GM21526 (cell line): ENCODE results near the gene PFN4.

Experiments used
- ATAC-seq: cut with Tn5 transposase; IDR thresholded peaks from one replicate; pipeline ENCODE4 v1.9.1; 2021; ENCODE audit warnings: moderate library complexity; ENCODE audit not compliant: unreplicated experiment, low FRiP score

PFN4 gene

DNA sequence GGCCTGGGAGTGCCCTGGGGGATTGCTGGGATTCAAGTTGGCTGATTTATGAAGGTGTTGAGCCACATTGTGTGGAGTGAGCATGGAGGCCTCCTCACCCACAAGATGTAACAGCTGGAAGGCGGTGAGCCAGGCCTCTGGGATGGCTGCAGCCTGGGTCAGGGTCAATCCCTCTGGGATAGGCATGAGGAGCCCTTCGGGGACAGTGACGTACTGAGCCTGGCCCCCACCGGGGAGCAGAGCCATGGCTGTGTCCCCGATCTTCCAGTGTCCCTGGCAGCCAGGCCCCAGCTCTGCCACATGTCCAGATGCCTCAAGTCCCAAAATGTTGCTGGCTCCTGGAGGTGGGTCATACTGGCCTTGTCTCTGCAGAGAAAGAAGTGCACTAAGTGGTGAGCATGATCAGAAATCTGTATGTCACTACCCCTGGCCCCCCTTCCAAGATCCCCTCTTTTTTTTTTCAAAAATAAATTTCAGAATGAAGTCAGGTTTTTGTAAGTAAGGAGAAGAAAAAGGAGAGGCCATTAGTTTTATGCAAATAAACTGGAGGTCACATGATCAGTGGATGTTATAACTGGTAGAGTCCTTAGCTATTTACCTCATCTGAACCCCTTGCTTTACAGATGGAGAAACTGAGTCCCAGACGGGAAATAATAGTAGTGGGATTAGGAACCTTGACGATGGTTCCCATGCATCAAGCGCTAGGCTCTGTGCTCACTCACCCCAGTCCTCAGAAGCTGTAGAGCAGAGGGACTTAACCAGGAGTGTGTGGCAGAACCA, 40.2 kb downstream of the PFN4 start:
- ATAC-seq, result no peak

GRCh38 chr2:24080701-24081100, 42.4 kb downstream of the PFN4 start:
- ATAC-seq, result no peak

GRCh38 chr2:24077879-24078278, 45.3 kb downstream of the PFN4 start:
- ATAC-seq, result no peak

DNA sequence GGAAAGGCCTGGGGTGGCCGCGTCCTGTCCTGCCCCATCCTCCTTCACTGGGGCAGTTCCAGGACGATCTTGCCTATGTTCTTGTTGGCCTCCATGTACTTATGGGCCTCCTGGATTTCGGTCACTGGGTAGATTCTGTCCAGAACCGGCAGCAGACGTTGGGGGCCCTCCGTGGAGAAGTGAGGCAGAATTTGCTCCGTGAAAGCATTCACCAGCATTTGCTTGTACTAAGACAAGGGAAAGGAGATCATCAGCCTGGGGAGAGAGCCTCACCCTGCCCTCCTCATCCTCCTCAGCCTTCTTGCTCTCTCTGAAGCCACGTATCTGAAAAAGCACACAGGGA, 45.6 kb downstream of the PFN4 start:
- ATAC-seq, result no peak

- ATAC-seq, result peak; percentile 4
Observed at GRCh38 chr2:24076849-24077534, 46.1 kb downstream of the PFN4 start.

DNA sequence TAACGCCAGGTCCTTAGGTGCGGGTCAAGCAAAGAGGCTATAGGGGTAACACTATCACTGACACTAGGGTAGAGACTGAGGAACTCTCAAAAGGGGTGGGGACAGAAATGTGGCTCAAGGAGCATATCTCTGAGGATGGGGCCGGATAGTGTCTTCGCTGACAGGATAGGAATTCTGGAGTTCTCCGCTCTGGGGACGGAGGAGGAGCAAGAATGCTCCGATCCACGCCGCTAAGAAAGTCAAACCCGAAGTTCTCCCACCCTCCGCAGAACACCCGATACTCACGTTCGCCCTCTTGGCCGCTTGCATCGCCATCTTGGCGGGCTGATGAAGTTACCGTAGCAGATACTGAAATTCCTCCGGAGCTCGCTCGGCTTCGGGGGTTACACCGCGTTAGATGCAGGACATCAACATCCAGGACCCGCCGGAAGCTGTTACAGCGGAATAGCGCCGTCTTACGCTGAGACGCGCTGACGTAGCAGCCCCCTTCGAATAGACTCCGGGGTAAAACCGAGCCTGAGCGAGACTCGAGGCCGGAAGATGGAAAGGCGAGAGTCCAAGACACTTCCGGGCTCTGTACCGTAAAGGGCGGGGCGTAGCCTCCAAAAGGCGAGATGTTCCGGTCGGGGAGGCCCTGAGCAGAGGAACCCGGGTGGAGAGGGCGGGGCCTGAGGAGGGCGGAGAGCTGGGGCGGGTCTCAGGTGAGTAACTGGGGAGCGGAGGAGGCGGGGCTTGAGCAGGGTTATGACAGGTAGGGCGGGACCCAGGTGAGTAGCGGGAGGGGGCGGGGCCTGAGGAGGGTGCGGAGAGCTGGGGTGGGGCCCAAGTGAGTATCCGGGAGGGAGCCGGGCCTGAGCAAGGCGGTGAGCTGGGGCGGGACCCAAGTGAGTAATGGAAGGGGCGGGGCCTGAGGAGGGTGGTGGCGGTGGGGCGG, 47.0 kb downstream of the PFN4 start, which contains the start of gene SF3B6:
SF3B6 (minus strand) TSS at position 412 of the 934 bp plus-strand sequence; CDS start at position 315, 97 bp downstream.
- peak; percentile 92 for ATAC-seq

DNA sequence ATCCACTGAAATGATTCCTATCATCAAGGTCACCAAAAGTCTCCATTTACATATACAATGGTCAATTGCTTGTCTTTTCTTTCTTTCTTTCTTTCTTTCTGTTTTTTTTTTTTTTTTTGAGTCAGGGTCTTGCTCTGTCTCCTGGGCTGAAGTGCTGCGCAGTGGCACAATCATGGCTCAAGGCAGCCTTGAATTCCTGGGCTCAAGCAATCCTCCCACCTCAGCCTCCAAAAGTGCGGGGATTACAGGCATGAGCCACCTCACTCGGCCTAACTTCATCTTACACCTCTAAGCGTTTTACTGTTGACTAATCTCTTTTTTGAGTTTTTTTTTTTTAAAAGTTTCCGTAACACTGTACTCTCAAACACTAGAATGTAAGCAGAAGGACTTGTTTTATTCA, 47.9 kb downstream of the PFN4 start:
- ATAC-seq, result no peak

GRCh38 chr2:24073816-24074215, 49.3 kb downstream of the PFN4 start:
- ATAC-seq, result no peak

- ATAC-seq, result no peak
Observed at GRCh38 chr2:24072259-24072658, 50.9 kb downstream of the PFN4 start.

DNA sequence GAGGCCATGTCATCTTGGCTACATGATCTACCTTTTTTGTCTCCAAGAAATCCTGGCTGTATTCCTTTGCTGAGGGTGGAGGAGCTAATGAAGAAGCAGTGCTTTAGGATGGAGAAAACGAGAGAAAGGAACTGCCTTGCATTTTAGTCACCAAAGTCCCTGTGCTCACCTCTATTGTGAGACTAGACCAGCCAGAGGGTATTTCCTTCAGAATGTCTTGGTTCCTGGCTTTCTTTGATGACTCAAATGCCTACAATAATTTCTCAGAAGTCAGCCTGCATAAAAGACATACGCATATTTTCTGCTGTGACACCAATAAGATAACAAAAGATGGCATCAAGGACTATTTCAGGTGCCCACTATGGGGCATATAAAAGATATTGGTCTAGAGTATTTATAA, 57.8 kb downstream of the PFN4 start:
- ATAC-seq, result no peak
